H1 (cell line): ENCODE results near the gene DISP3. TPM values are rescaled to one million over a fixed set of nuclear protein-coding genes. Genes with fewer than 3 reads are reported as not detected.

Experiments used
- CTCF ChIA-PET: fragments of 300-600 bp; sonication (Branson Sonifier 250); formaldehyde crosslinking; loops from one replicate; lab custom pipeline; 2021; ENCODE audit not compliant: partially characterized antibody; lab: Charles Lee
- POLR2A ChIA-PET: fragments of 300-600 bp; sonication (Branson Sonifier 250); formaldehyde crosslinking; loops from one replicate; lab custom pipeline; 2021; ENCODE audit warnings: inconsistent platforms; ENCODE audit not compliant: partially characterized antibody; lab: Charles Lee
- DNase-seq, 2 experiments: peaks; one replicate each; pipeline versions ENCODE4 v3.0.0 to v3.0.0-alpha.2; 2010 to 2022; ENCODE audit warnings: low spot score in 2 of 2, low read depth in 1 of 2, mixed read lengths in 1 of 2
- FAIRE-seq: peaks from 2 replicates; lab custom pipeline; 2011; peaks lifted over from hg19 to GRCh38; lab: Jason Lieb, UNC
- H2AFZ ChIP-seq: 2 replicates; pipeline ENCODE4 v1.8.1; 2012; ENCODE audit warnings: low read length, inconsistent platforms
- H2AK5ac ChIP-seq: 2 replicates; pipeline ENCODE4 v1.6.1; 2013; ENCODE audit warnings: low read depth, low read length
- H2BK120ac ChIP-seq: replicated peaks from 2 replicates; pipeline ENCODE3; 2013; ENCODE audit warnings: low read depth, low read length, inconsistent platforms
- H2BK12ac ChIP-seq: 2 replicates; pipeline ENCODE4 v1.6.1; 2013; ENCODE audit warnings: low read depth, low read length
- H2BK15ac ChIP-seq: 2 replicates; pipeline ENCODE4 v1.6.1; 2013; ENCODE audit warnings: low read length
- H2BK20ac ChIP-seq: 2 replicates; pipeline ENCODE4 v1.6.1; 2013; ENCODE audit warnings: low read length
- H2BK5ac ChIP-seq: 2 replicates; pipeline ENCODE4 v1.6.1; 2013; ENCODE audit warnings: low read depth, low read length
- H3K14ac ChIP-seq: 2 replicates; pipeline ENCODE4 v1.6.1; 2013; ENCODE audit warnings: inconsistent platforms; ENCODE audit not compliant: insufficient read length
- H3K18ac ChIP-seq: 2 replicates; pipeline ENCODE4 v1.6.1; 2013; ENCODE audit warnings: low read length; ENCODE audit errors: extremely low read depth
- H3K23ac ChIP-seq: 2 replicates; pipeline ENCODE4 v1.6.1; 2013; ENCODE audit warnings: inconsistent platforms; ENCODE audit not compliant: insufficient read length
- H3K23me2 ChIP-seq: 2 replicates; pipeline ENCODE4 v1.6.1; 2013; ENCODE audit warnings: low read depth, low read length
- H3K27ac ChIP-seq: 2 replicates; pipeline ENCODE4 v1.6.1; 2011; ENCODE audit warnings: low read depth, low read length, inconsistent platforms
- H3K27me3 ChIP-seq, 4 experiments: replicated peaks in 1 of 4; 1 replicate in 1 of 4; 2 replicates in 3 of 4; pipeline versions ENCODE4 v1.6.1 to v1.8.1; 2011 to 2013; ENCODE audit warnings: low read length in 3 of 4, mild to moderate bottlenecking in 3 of 4, inconsistent platforms in 2 of 4, mixed read lengths in 2 of 4, moderate library complexity in 1 of 4; ENCODE audit not compliant: control insufficient read depth in 3 of 4, insufficient read depth in 3 of 4; ENCODE audit errors: extremely low read depth in 1 of 4
- H3K36me3 ChIP-seq, 4 experiments: 2 replicates each; pipeline versions ENCODE4 v1.6.1 to v1.8.1; 2011 to 2013; ENCODE audit warnings: mild to moderate bottlenecking in 4 of 4, low read length in 3 of 4, moderate library complexity in 2 of 4, control low read depth in 1 of 4, inconsistent platforms in 1 of 4; ENCODE audit not compliant: insufficient read depth in 4 of 4, control insufficient read depth in 2 of 4
- H3K4ac ChIP-seq: replicated peaks from 2 replicates; pipeline ENCODE3; 2013; ENCODE audit warnings: low read length, low read depth, mixed read lengths, inconsistent platforms; ENCODE audit not compliant: insufficient read length
- H3K4me1 ChIP-seq, 4 experiments: replicated peaks in 1 of 4; 1 replicate in 1 of 4; 2 replicates in 3 of 4; pipeline versions ENCODE4 v1.6.1 to v1.8.1; 2011 to 2013; ENCODE audit warnings: low read length in 3 of 4, inconsistent platforms in 2 of 4, mixed read lengths in 1 of 4; ENCODE audit not compliant: insufficient read depth in 4 of 4, control insufficient read depth in 3 of 4
- H3K4me2 ChIP-seq, 2 experiments: 2 replicates each; pipeline versions ENCODE4 v1.6.1 to v1.8.1; 2011 to 2013; ENCODE audit warnings: low read depth in 2 of 2, low read length in 2 of 2, control low read depth in 1 of 2, inconsistent platforms in 1 of 2, mild to moderate bottlenecking in 1 of 2; ENCODE audit not compliant: insufficient read depth in 1 of 2
- H3K4me3 ChIP-seq, 4 experiments: fragments of 200-600, 300-600 bp in 1 of 4; sonication (generic), shearing (Covaris generic), sonication (Bioruptor Twin) in 1 of 4; 2 replicates each; pipeline versions ENCODE4 v1.5.1 to v1.8.1; 2011 to 2016; ENCODE audit warnings: low read length in 4 of 4, low read depth in 3 of 4, control low read depth in 2 of 4, inconsistent platforms in 2 of 4, mild to moderate bottlenecking in 2 of 4, mixed read lengths in 1 of 4, moderate library complexity in 1 of 4; ENCODE audit not compliant: insufficient read depth in 2 of 4; ENCODE audit errors: extremely low read depth in 1 of 4
- H3K56ac ChIP-seq: replicated peaks from 2 replicates; pipeline ENCODE3; 2013; ENCODE audit warnings: low read depth, mild to moderate bottlenecking, mixed read lengths, low read length, inconsistent platforms; ENCODE audit not compliant: insufficient read length
- H3K79me1 ChIP-seq: 2 replicates; pipeline ENCODE4 v1.6.1; 2013; ENCODE audit warnings: low read depth, low read length, control low read depth
- H3K79me2 ChIP-seq, 2 experiments: 2 replicates each; pipeline versions ENCODE4 v1.6.1 to v1.8.1; 2012 to 2013; ENCODE audit warnings: low read length in 2 of 2, mild to moderate bottlenecking in 2 of 2, inconsistent platforms in 1 of 2; ENCODE audit not compliant: insufficient read depth in 2 of 2, control insufficient read depth in 1 of 2
- H3K9ac ChIP-seq, 4 experiments: replicated peaks in 1 of 4; 1 replicate in 1 of 4; 2 replicates in 3 of 4; pipeline versions ENCODE4 v1.6.1 to v1.8.1; 2011 to 2013; ENCODE audit warnings: low read depth in 3 of 4, low read length in 3 of 4, control low read depth in 2 of 4, mild to moderate bottlenecking in 2 of 4, moderate library complexity in 2 of 4, inconsistent platforms in 1 of 4; ENCODE audit errors: extremely low read depth in 1 of 4
- H3K9me3 ChIP-seq, 2 experiments: 2 replicates each; pipeline versions ENCODE4 v1.6.1 to v1.8.1; 2012 to 2013; ENCODE audit warnings: mild to moderate bottlenecking in 2 of 2, moderate library complexity in 2 of 2, control low read depth in 1 of 2, inconsistent platforms in 1 of 2, low read depth in 1 of 2, low read length in 1 of 2, mixed read lengths in 1 of 2; ENCODE audit not compliant: insufficient read depth in 2 of 2
- H4K20me1 ChIP-seq, 2 experiments: replicated peaks in 1 of 2; 2 replicates each; pipeline versions ENCODE3 to v1.8.1; 2011 to 2013; ENCODE audit warnings: inconsistent platforms in 2 of 2, low read length in 2 of 2, mild to moderate bottlenecking in 1 of 2; ENCODE audit not compliant: insufficient read depth in 2 of 2, control insufficient read depth in 1 of 2
- H4K5ac ChIP-seq: 2 replicates; pipeline ENCODE4 v1.6.1; 2013; ENCODE audit warnings: low read length, low read depth, mixed read lengths, inconsistent platforms; ENCODE audit not compliant: insufficient read length
- H4K8ac ChIP-seq: 2 replicates; pipeline ENCODE4 v1.8.0; 2013; ENCODE audit warnings: mild to moderate bottlenecking, moderate library complexity, low read length, inconsistent platforms; ENCODE audit not compliant: insufficient read depth; ENCODE audit errors: extremely low read depth
- H4K91ac ChIP-seq: replicated peaks from 2 replicates; pipeline ENCODE3; 2013; ENCODE audit warnings: low read length, mixed read lengths, inconsistent platforms; ENCODE audit not compliant: insufficient read length
- CHD1 ChIP-seq: IDR thresholded peaks from 2 replicates; pipeline ENCODE4 v1.6.1; 2012; ENCODE audit warnings: low read depth, low read length, improper control_type of control experiment
- HDAC6 ChIP-seq: IDR thresholded peaks from one replicate; pipeline ENCODE4 v1.7.1; 2012; ENCODE audit warnings: low read depth, mild to moderate bottlenecking, inconsistent platforms, low read length, moderate library complexity
- KDM1A ChIP-seq: fragments of 200-600, 300-600 bp; sonication (generic); IDR thresholded peaks from 2 replicates; pipeline ENCODE4 v1.7.1; 2016; ENCODE audit warnings: mild to moderate bottlenecking, low read length, borderline replicate concordance
- POLR2AphosphoS5 ChIP-seq: IDR thresholded peaks from 2 replicates; pipeline ENCODE4 v1.6.1; 2011; ENCODE audit warnings: low read depth, low read length
- SRF ChIP-seq: IDR thresholded peaks from 2 replicates; pipeline ENCODE4 v1.6.1; 2011; ENCODE audit warnings: mild to moderate bottlenecking, low read depth, low read length, moderate library complexity
- TAF7 ChIP-seq: optimal IDR thresholded peaks from 2 replicates; pipeline ENCODE3; 2011; ENCODE audit warnings: low read depth, mild to moderate bottlenecking, inconsistent platforms, low read length, moderate library complexity, borderline replicate concordance
- WGBS, 2 experiments: shearing (Covaris generic) in 1 of 2; methylation state at CpG; one replicate each; pipeline versions ENCODE4 v1.1.6 to v1.1.7; 2013 to 2015; ENCODE audit warnings: low lambda C conversion rate in 2 of 2, mixed read lengths in 2 of 2, inconsistent platforms in 1 of 2, low coverage in 1 of 2, missing lambda C conversion rate in 1 of 2; ENCODE audit not compliant: insufficient replicate concordance in 2 of 2, insufficient coverage in 1 of 2, insufficient read length in 1 of 2; ENCODE audit errors: extremely low coverage in 1 of 2, missing lambda C conversion rate in 1 of 2; 5-methylcytosine and 5-hydroxymethylcytosine counted together
- polyA plus RNA-seq, 7 experiments: library from polyadenylated mRNA; depleted of rRNA in 3 of 7; stranded (reverse) in 5 of 7; unstranded in 2 of 7; fragments of >200 nt in 5 of 7; fragments of 200-250 nt in 2 of 7; gene quantifications; 1 replicate in 5 of 7; 2 replicates in 1 of 7; 4 replicates in 1 of 7; pipeline versions ENCODE4 v1.2.1 to v1.2.3, GENCODE V29; 2011 to 2013; ENCODE audit warnings: missing spikeins in 2 of 7, mixed read lengths in 2 of 7
- total RNA-seq: library from RNA; stranded (reverse); fragmentation: NEBNext Ultra II Directional; extraction: Animal tissue kit (Norgen Biotek cat#: 25700); gene quantifications from 2 replicates; pipeline ENCODE4 v1.2.1, GENCODE V29; 2021

DISP3 gene
- total and polyA plus RNA-seq, 2 of the 8 experiments (the other 6 are each of a cell fraction or from before 2014, with no cell fraction given): 3.4 to 4.6 TPM

DNA sequence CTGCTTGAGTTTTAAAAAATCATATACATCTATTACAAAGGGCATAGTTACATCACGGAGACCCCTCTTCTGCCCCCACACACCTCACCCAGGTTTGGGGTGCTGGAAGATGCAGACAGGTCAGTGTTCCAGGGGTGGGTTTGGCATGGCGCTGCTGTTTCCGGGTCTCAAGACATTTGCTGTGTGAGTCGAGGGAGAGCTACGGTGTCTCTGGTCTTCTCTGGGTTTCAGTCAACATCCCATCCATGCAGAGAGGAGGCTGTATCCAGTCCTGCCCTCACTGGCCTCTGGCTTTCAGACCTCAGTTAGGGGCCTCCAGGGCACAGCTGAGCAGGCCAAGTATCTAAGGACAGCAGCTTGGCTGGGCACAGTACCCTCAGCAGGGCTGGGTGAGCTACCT lies 28.6 kb upstream of the DISP3 start:
- Histone ChIP-seq H3K18ac (no peak overlapping the region), H3K23me2 (no peaks in the 10 kb centered on the region), H4K20me1 (no peaks in the 10 kb centered on the region), H3K36me3 (no peaks in the 10 kb centered on the region), H3K79me1 (no peaks in the 10 kb centered on the region), H3K27me3 (0 out of 7 replicates have a peak, but pooled peaks cover 0 to 2% (median 0%) of the 10 kb centered on the region in 4 experiments), H2BK5ac (no peak overlapping the region), H3K14ac (no peak overlapping the region), H3K23ac (no peak overlapping the region), H2BK20ac (no peak overlapping the region), H2BK12ac (no peak overlapping the region), H2BK120ac (no peak overlapping the region), H3K4me3 (no peak overlapping the region), H4K8ac (no peak overlapping the region), H2BK15ac (no peak overlapping the region), H3K56ac (no peak overlapping the region), H3K9ac (no peak overlapping the region), H3K9me3 (no peaks in the 10 kb centered on the region), H2AK5ac (no peak overlapping the region), H4K5ac (no peak overlapping the region), H3K4me1 (peaks cover 0 to 3% (median 0%) of the 10 kb centered on the region in 4 experiments; a peak in 3 of 7 replicates), H3K4ac (no peak overlapping the region), H3K4me2 (no peak overlapping the region), H2AFZ (no peak overlapping the region), H3K27ac (no peak overlapping the region), H4K91ac (no peak overlapping the region), H3K79me2 (no peaks in the 10 kb centered on the region)
- ChIA-PET CTCF (interaction anchor here (0.8 to 1.0 kb wide), 2 partner anchors 43 to 117 kb away, joined by 3 to 4 read pairs; no protein-coding TSS in a partner anchor), POLR2A (interaction anchor here (1.4 kb wide), 1 partner anchor 12 kb away, joined by 3 read pairs; no protein-coding TSS in a partner anchor)
- TF ChIP-seq KDM1A: no peak
- no peak for TF ChIP-seq POLR2AphosphoS5
- no peak for TF ChIP-seq CHD1
- no peak for TF ChIP-seq SRF
- TF ChIP-seq TAF7: no peak
- TF ChIP-seq HDAC6: no peak
- DNase-seq (no peak), FAIRE-seq (no peak)
- 86% methylated on average over 5 of the region's 5 CpGs; no CpG with 5 or more reads in 1 of the 2 experiments for WGBS, 2 experiments
